Measurements from ENCODE around the gene COX5B.
"Not testable (repeated sequence)": the region's sequence is repeated elsewhere in the genome, so short reads cannot be mapped to it uniquely, and the experiment has no call there.

COX5B gene

GRCh38 chr2:97675430-97676113, 29.7 kb downstream of the COX5B start:
- DNase-seq: no peak

GRCh38 chr2:97676620-97677019, 30.8 kb downstream of the COX5B start:
- DNase-seq: no peak

- no peak for DNase-seq
These were observed 31.6 kb downstream of the COX5B start for GRCh38 chr2:97677480-97677879.

GRCh38 chr2:97678298-97678697, 32.4 kb downstream of the COX5B start:
- no peak for DNase-seq

- DNase-seq: not testable (repeated sequence)
These were observed 41.4 kb downstream of the COX5B start for GRCh38 chr2:97687235-97687634.

- DNase-seq: no peak
These were observed 42.4 kb downstream of the COX5B start for GRCh38 chr2:97688062-97688827.

- no peak for DNase-seq
These were observed 45.3 kb downstream of the COX5B start for GRCh38 chr2:97691166-97691565.

GRCh38 chr2:97693476-97693875, 47.6 kb downstream of the COX5B start:
- DNase-seq: peak; percentile 35

GRCh38 chr2:97695744-97696143, 49.9 kb downstream of the COX5B start:
- DNase-seq: no peak

GRCh38 chr2:97697252-97698235, 51.7 kb downstream of the COX5B start:
- DNase-seq: peak; percentile 71

Data from fibroblast of skin of right biceps (primary cell).